ENCODE measurements around the gene LBP. TPM values are rescaled to one million over a fixed set of nuclear protein-coding genes. Genes with fewer than 3 reads are reported as not detected.

The LBP gene
- total RNA-seq, 1 experiment from 2014 or later: 0.15 TPM

DNA sequence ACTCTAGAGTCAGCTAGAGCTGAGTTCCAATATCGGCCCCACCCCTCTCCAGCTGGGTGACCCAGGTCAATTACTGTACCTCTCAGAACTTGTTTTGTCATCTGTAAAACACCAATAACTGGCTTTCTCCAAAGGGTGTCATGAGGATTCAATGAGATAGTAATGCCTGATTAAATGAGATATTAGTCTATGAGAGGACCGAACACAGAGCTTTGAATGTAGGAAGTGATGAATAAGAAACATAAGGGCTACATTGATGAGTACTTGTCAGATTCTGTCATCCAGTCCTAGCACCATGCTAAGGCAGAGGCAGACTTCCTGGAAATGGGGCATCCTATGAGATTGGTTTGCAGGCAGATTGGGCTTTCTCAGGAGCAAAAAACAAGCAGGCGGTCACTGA, 22.1 kb upstream of the LBP start:
- H2AFZ ChIP-seq (ENCODE audit: low read depth, low read length, poor library complexity, severe bottlenecking): no peak overlapping the region
- ATAC-seq (no peak), DNase-seq (ENCODE audit: low read depth, low spot score) (no peak)
- RAD21 ChIA-PET (ENCODE audit: low non-redundant PET in 1 of 2, low total read pairs in 2 of 2, uncharacterized antibody in 2 of 2, unreplicated experiment in 2 of 2): no interaction called here
- H3K4me1 ChIP-seq (ENCODE audit: control insufficient read depth in 1 of 2, insufficient read depth in 2 of 2, low read length in 2 of 2): no peaks in the 10 kb centered on the region
- H3K27me3 ChIP-seq (ENCODE audit: insufficient read depth, low read length): peaks cover 6% of the 10 kb centered on the region
- CTCF ChIA-PET: no interaction called here
- no peak overlapping the region for H3K27ac ChIP-seq (ENCODE audit: low read depth, low read length)
- no peaks in the 10 kb centered on the region for H3K9me3 ChIP-seq (ENCODE audit: control insufficient read depth in 1 of 2, insufficient read depth in 1 of 2, low read depth in 1 of 2, low read length in 2 of 2)
- TF ChIP-seq REST (IDR thresholded peaks at IDR 0.05; ENCODE audit: low read depth) (no peak), ZFX (IDR thresholded peaks at IDR 0.05) (no peak), CTCF (IDR thresholded peaks at IDR 0.05 in 2 of 3, conservative IDR thresholded peaks at IDR 0.05 in 1 of 3; ENCODE audit: borderline replicate concordance in 1 of 3, insufficient read depth in 1 of 3, low read depth in 2 of 3, low read length in 2 of 3) (no peak), EZH2phosphoT487 (IDR thresholded peaks at IDR 0.05; ENCODE audit: borderline replicate concordance) (no peak)
- no peaks in the 10 kb centered on the region for H3K36me3 ChIP-seq (ENCODE audit: control insufficient read depth in 1 of 2, insufficient read depth in 2 of 2, low read length in 2 of 2)
- no peak overlapping the region for H3K9ac ChIP-seq (ENCODE audit: low read length)
- intact Hi-C loops (cut with micrococcal nuclease): no loop called here
- H3K4me3 ChIP-seq (replicated peaks in 1 of 2; ENCODE audit: low read depth in 1 of 2, low read length in 2 of 2): no peak overlapping the region
- no peaks in the 10 kb centered on the region for H3K9me2 ChIP-seq (ENCODE audit: insufficient read depth)
- no peaks in the 10 kb centered on the region for H3K79me2 ChIP-seq (ENCODE audit: insufficient read depth, low read length)
- no peak overlapping the region for H3K4me2 ChIP-seq (ENCODE audit: low read length)
- BruUV-seq (replicated peaks): no TSS peak
- POLR2A ChIA-PET: no interaction called here
- no peaks in the 10 kb centered on the region for H4K20me1 ChIP-seq (ENCODE audit: insufficient read depth)

Measured in HCT116 (cell line).